ENCODE data around the gene PRICKLE2. TPM values are rescaled to one million over a fixed set of nuclear protein-coding genes. Genes with fewer than 3 reads are reported as not detected.
A peak's percentile ranks its signal among the peaks of the same experiment; 100 is the strongest.

Gene PRICKLE2
- total and polyA plus RNA-seq, 10 of the 15 experiments (the other 5 are each of a cell fraction or from before 2014, with no cell fraction given) = 0.11 to 2.6 (median 0.69) TPM

GRCh38 chr3:64260431-64260830 lies 35.2 kb upstream of the PRICKLE2 start:
- Histone ChIP-seq H3K27ac (ENCODE audit: control insufficient read depth, insufficient read depth) (no peak overlapping the region), H3K79me2 (ENCODE audit: control insufficient read depth, insufficient read depth, low read length) (no peaks in the 10 kb centered on the region), H4K20me1 (ENCODE audit: control insufficient read depth, insufficient read depth) (no peaks in the 10 kb centered on the region), H2AFZ (ENCODE audit: control insufficient read depth, low read depth, low read length) (no peak overlapping the region), H3K4me1 (ENCODE audit: control insufficient read depth, insufficient read depth, low read length) (no peaks in the 10 kb centered on the region), H3K27me3 (replicated peaks in 1 of 2; ENCODE audit: control insufficient read depth in 2 of 2, insufficient read depth in 2 of 2, low read length in 1 of 2) (no peaks in the 10 kb centered on the region), H3K4me2 (ENCODE audit: control insufficient read depth, insufficient read depth) (no peak overlapping the region), H3K4me3 (no peak overlapping the region), H3K9ac (ENCODE audit: control insufficient read depth, insufficient read depth, low read length) (no peak overlapping the region), H3K9me3 (replicated peaks; ENCODE audit: control insufficient read depth, insufficient read depth, low read length) (no peaks in the 10 kb centered on the region), H3K36me3 (ENCODE audit: control insufficient read depth in 2 of 2, insufficient read depth in 2 of 2, low read length in 1 of 2) (no peaks in the 10 kb centered on the region)
- 60% methylated on average over 4 of the region's 4 CpGs for WGBS (ENCODE audit: insufficient coverage, insufficient replicate concordance, low lambda C conversion rate, missing lambda C conversion rate)
- intact Hi-C loops (cut with micrococcal nuclease; ENCODE audit: unreplicated experiment) = no loop called here
- ChIA-PET CTCF (interaction anchor here (1.0 to 1.4 kb wide), 4 partner anchors 15 to 223 kb away, joined by 3 to 4 read pairs (median 3); partner anchors contain the start of gene PRICKLE2), SMC1A (ENCODE audit: uncharacterized antibody, unreplicated experiment) (interaction anchor here (0.8 to 3.3 kb wide), 6 partner anchors 9 to 89 kb away, joined by 3 to 8 read pairs (median 6); no protein-coding TSS in a partner anchor), RAD21 (ENCODE audit: unreplicated experiment) (interaction anchor here (1.4 kb wide), 1 partner anchor 9 kb away, joined by 3 read pairs; no protein-coding TSS in a partner anchor), POLR2A (no interaction called here)
- DNase-seq (ENCODE audit: low read depth, low spot score) = no peak
- ATAC-seq = no peak
- no peak for TF ChIP-seq NFIC (IDR thresholded peaks at IDR 0.05; ENCODE audit: low read depth, low read length)
- TF ChIP-seq MLLT1 (IDR thresholded peaks at IDR 0.05) = peak; percentile 47; the same call in 1 of the 2 replicates
- in situ Hi-C loops (cut with MboI) = no loop called here
- BruUV-seq (replicated peaks) = no TSS peak
- no peak for FAIRE-seq

- TF ChIP-seq PAX5 (IDR thresholded peaks at IDR 0.05; ENCODE audit: borderline replicate concordance, low read depth, low read length) (no peak), RELA (IDR thresholded peaks at IDR 0.05; ENCODE audit: borderline replicate concordance, partially characterized antibody) (no peak), POU2F2 (IDR thresholded peaks at IDR 0.05; ENCODE audit: borderline replicate concordance, low read depth, low read length) (no peak), RBBP5 (conservative IDR thresholded peaks at IDR 0.05) (no peak), KAT2A (conservative IDR thresholded peaks at IDR 0.05; ENCODE audit: control insufficient read depth, low read depth, low read length) (no peak), MTA2 (IDR thresholded peaks at IDR 0.05; ENCODE audit: low read depth) (no peak), RELB (IDR thresholded peaks at IDR 0.05; ENCODE audit: low read depth) (no peak), FOXM1 (IDR thresholded peaks at IDR 0.05; ENCODE audit: low read depth, low read length) (no peak)
- ATAC-seq = no peak
- H3K27ac ChIP-seq (ENCODE audit: control insufficient read depth, insufficient read depth) = no peak overlapping the region
- no TSS peak for BruUV-seq (replicated peaks)
- no peaks in the 10 kb centered on the region for H3K79me2 ChIP-seq (ENCODE audit: control insufficient read depth, insufficient read depth, low read length)
- no peak overlapping the region for H3K9ac ChIP-seq (ENCODE audit: control insufficient read depth, insufficient read depth, low read length)
- no peaks in the 10 kb centered on the region for H3K9me3 ChIP-seq (replicated peaks; ENCODE audit: control insufficient read depth, insufficient read depth, low read length)
- SMC1A ChIA-PET (ENCODE audit: uncharacterized antibody, unreplicated experiment) = interaction anchor here (0.8 to 3.3 kb wide), 7 partner anchors 11 to 136 kb away, joined by 3 to 8 read pairs (median 5); partner anchors contain the start of gene PRICKLE2
- RAD21 ChIA-PET (ENCODE audit: unreplicated experiment) = interaction anchor here (0.6 to 1.1 kb wide), 2 partner anchors 72 to 181 kb away, joined by 3 read pairs; no protein-coding TSS in a partner anchor
- no peak overlapping the region for H2AFZ ChIP-seq (ENCODE audit: control insufficient read depth, low read depth, low read length)
- H3K4me3 ChIP-seq = no peak overlapping the region
- WGBS (ENCODE audit: insufficient coverage, insufficient replicate concordance, low lambda C conversion rate, missing lambda C conversion rate) = 18% methylated on average over 2 of the region's 2 CpGs
- POLR2A ChIA-PET = interaction anchor here (0.5 kb wide), 1 partner anchor 189 kb away, joined by 3 read pairs; no protein-coding TSS in a partner anchor
- no peaks in the 10 kb centered on the region for H4K20me1 ChIP-seq (ENCODE audit: control insufficient read depth, insufficient read depth)
- no peak overlapping the region for H3K4me2 ChIP-seq (ENCODE audit: control insufficient read depth, insufficient read depth)
- H3K4me1 ChIP-seq (ENCODE audit: control insufficient read depth, insufficient read depth, low read length) = no peaks in the 10 kb centered on the region
- no peaks in the 10 kb centered on the region for H3K27me3 ChIP-seq (replicated peaks in 1 of 2; ENCODE audit: control insufficient read depth in 2 of 2, insufficient read depth in 2 of 2, low read length in 1 of 2)
- intact Hi-C loops (cut with micrococcal nuclease; ENCODE audit: unreplicated experiment) (no loop called here), in situ Hi-C loops (cut with MboI) (no loop called here)
- no peak for FAIRE-seq
- CTCF ChIA-PET = interaction anchor here (1.0 to 1.3 kb wide), 3 partner anchors 15 to 23 kb away, joined by 3 to 5 read pairs (median 3); no protein-coding TSS in a partner anchor
- no peak for DNase-seq (ENCODE audit: low read depth, low spot score)
- H3K36me3 ChIP-seq (ENCODE audit: control insufficient read depth in 2 of 2, insufficient read depth in 2 of 2, low read length in 1 of 2) = no peaks in the 10 kb centered on the region
Observed at GRCh38 chr3:64259636-64260035, 34.4 kb upstream of the PRICKLE2 start.

All from GM12878 (cell line).